ENCODE results near the gene FTSJ3. TPM values are rescaled to one million over a fixed set of nuclear protein-coding genes. Genes with fewer than 3 reads are reported as not detected.

FTSJ3 gene
- 55.8 and 64.2 TPM in 2 replicates for total RNA-seq (2016; rRNA removed; fragmentation: Illumina TruSeq; extraction: Trizol)
- total RNA-seq (2016; cell fraction: cytosol; rRNA removed; fragmentation: Illumina TruSeq; extraction: Trizol; ENCODE audit: low read depth), result 10.7 and 13.3 TPM in 2 replicates
- 51.6 and 62.8 TPM in 2 replicates for total RNA-seq (2016; cell fraction: insoluble cytoplasmic fraction; rRNA removed; fragmentation: Illumina TruSeq; extraction: Trizol)
- total RNA-seq (2016; cell fraction: membrane; rRNA removed; fragmentation: Illumina TruSeq; extraction: Trizol), result 14.6 and 17.3 TPM in 2 replicates
- 57.2 and 58.7 TPM in 2 replicates for total RNA-seq (2016; cell fraction: nucleus; rRNA removed; fragmentation: Illumina TruSeq; extraction: Trizol)
- 26.0 and 33.3 TPM in 2 replicates for polyA plus RNA-seq (2011; rRNA removed)
- 34.7 and 35.1 TPM in 2 replicates for polyA plus RNA-seq (2011; cell fraction: cytosol; rRNA removed)
- 50.8 and 55.2 TPM in 2 replicates for polyA plus RNA-seq (2011; cell fraction: nucleus; rRNA removed)
- polyA plus RNA-seq (2012), result 29.8 and 30.3 TPM in 2 replicates
- 4.3 and 4.9 TPM in 2 replicates for polyA plus RNA-seq (2016; cell fraction: cytosol; fragmentation: Illumina TruSeq; extraction: Trizol; ENCODE audit: low read depth)
- 43.6 and 49.4 TPM in 2 replicates for polyA plus RNA-seq (2016; cell fraction: insoluble cytoplasmic fraction; fragmentation: Illumina TruSeq; extraction: Trizol; ENCODE audit: low read depth)
- 6.8 and 10.2 TPM in 2 replicates for polyA plus RNA-seq (2016; cell fraction: membrane; fragmentation: Illumina TruSeq; extraction: Trizol; ENCODE audit: low read depth)
- polyA plus RNA-seq (2016; cell fraction: nucleus; fragmentation: Illumina TruSeq; extraction: Trizol; ENCODE audit: insufficient read depth, low read depth), result 88.3 and 89.9 TPM in 2 replicates
- polyA minus RNA-seq (2011; rRNA and poly(A)+ RNA removed; ENCODE audit: low replicate concordance), result 56.8 and 112 TPM in 2 replicates
- 19.9 and 23.5 TPM in 2 replicates for polyA minus RNA-seq (2011; cell fraction: cytosol; rRNA and poly(A)+ RNA removed)
- 74.9 and 77.7 TPM in 2 replicates for polyA minus RNA-seq (2011; cell fraction: nucleus; rRNA and poly(A)+ RNA removed)
- percentile 88 among the genes with signal in this experiment for Bru-seq, nascent RNA
- BruChase-seq, experiment 1, labeled RNA remaining after a 6-hour chase, result percentile 94 among the genes with signal in this experiment
- BruChase-seq, experiment 2, labeled RNA remaining after a 2-hour chase, result percentile 92 among the genes with signal in this experiment
- long read RNA-seq, experiment 1, transcript FTSJ3-201 (21 exons, 3,559 nt), result major isoform, 13 of 54 reads
- long read RNA-seq, experiment 1, partial matches to known transcripts, result 35 of 54 reads
- long read RNA-seq, experiment 1, other reads (novel, unspliced or antisense), result 6 of 54 reads
- long read RNA-seq, experiment 2, transcript FTSJ3-201 (21 exons, 3,559 nt), result major isoform, 7 of 114 reads
- long read RNA-seq, experiment 2, partial matches to known transcripts, result 93 of 114 reads
- long read RNA-seq, experiment 2, other reads (novel, unspliced or antisense), result 14 of 114 reads

DNA sequence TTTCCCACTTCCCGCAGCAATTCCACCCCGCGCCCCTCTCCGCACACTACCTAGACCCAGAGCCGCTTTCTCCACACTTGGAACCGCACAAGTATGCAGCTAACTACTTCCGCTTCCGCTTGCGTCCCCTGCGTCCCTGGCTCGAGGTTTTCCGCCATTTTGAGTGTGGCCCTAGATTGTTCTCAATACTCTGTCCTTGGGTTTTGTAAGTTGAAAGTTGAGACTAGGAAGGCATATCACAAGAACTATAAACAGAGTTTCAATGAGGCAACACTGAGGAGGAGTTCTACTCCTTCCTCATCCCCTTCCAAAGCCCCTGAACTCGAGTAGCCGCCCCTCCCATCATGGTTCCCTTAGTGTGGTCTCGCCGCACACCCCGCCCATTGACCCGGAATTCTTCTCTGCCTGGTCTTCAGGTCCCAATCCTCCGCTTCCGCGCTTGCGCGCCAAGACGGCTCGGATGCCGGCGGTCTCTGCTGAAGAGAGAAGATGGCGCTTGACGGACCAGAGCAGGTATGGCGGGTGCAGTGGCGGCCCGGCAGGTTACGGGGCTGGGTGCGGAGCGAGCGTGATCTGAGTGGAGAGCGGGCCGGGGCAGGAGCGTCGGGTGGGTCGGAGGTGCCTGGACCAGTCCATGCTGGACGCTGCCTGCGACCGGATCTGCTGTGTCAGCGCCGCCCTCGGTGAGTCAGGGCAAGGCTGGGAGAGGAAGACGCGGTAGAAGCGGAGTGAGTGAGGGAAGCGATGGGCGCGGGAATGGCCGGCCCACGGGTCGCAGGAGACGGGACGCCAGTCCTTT, at the start of gene FTSJ3, which contains the start of gene PSMC5:
Gene FTSJ3 (minus strand): TSS at position 662 of the 799 bp plus-strand sequence. CDS start 761 bp downstream, outside the sequence.
Gene PSMC5 (plus strand): TSS at position 430 of the 799 bp plus-strand sequence. CDS start 60 bp downstream, at position 490.
- intact Hi-C loops (cut with micrococcal nuclease; ENCODE audit: unreplicated experiment), result loop anchor here (1.0 to 5.0 kb wide), 4 partner anchors 14 to 86 kb away; partner anchors contain the start of genes CCDC47, DDX42 and STRADA
- Histone ChIP-seq H3K36me3 (replicated peaks in 1 of 2; ENCODE audit: control insufficient read depth in 1 of 2, insufficient read depth in 2 of 2, low read length in 2 of 2) (peaks cover 43 to 68% of the 10 kb centered on the region in 2 experiments), H4K20me1 (ENCODE audit: insufficient read depth, low read length) (no peaks in the 10 kb centered on the region), H3K27me3 (ENCODE audit: control insufficient read depth in 1 of 2, insufficient read depth in 2 of 2, low read length in 2 of 2) (no peaks in the 10 kb centered on the region; a peak in 1 of 5 replicates), H3K79me2 (ENCODE audit: insufficient read depth, low read length) (peaks cover 45% of the 10 kb centered on the region), H3K27ac (ENCODE audit: extremely low read length, insufficient read depth, low read length) (peak within 1 kb of the TSS; percentile 91), H3K4me2 (ENCODE audit: low read depth, low read length) (peak within 1 kb of the TSS; percentile 81), H3K9ac (ENCODE audit: insufficient read depth, low read depth, low read length) (peak within 1 kb of the TSS; percentile 86), H3K4me3 (replicated peaks in 1 of 3; ENCODE audit: insufficient read depth in 1 of 3, low read depth in 2 of 3, low read length in 3 of 3) (peak within 1 kb of the TSS; percentile 84 to 98 (median 95)), H2AFZ (ENCODE audit: low read length) (peak within 1 kb of the TSS; percentile 93), H3K9me3 (ENCODE audit: low read length) (no peaks in the 10 kb centered on the region), H3K4me1 (ENCODE audit: insufficient read depth, low read length) (peaks cover 31% of the 10 kb centered on the region)
- ChIA-PET CTCF (ENCODE audit: low intra/inter-chr PET ratio, low total read pairs) (no interaction called here), POLR2A (interaction anchor here (0.8 to 3.5 kb wide), 7 partner anchors 9 to 54 kb away, joined by 4 to 37 read pairs (median 10); partner anchors contain the start of genes CCDC47, DDX42 and SMARCD2)
- WGBS (ENCODE audit: low lambda C conversion rate), result under 1% methylated on average over 56 of the region's 58 CpGs
- no TSS peak for BruUV-seq (replicated peaks)
- DNase-seq (ENCODE audit: low spot score) (peak; percentile 95), ATAC-seq (peak; percentile 89), FAIRE-seq (peak; percentile 94)
- in situ Hi-C loops (cut with HindIII; ENCODE audit: extremely low pct_ligation_motif_present, low pct_unique_long_range_greater_than_20kb), result no loop called here
- TF ChIP-seq ISL2 (CRISPR knock-in tag; IDR thresholded peaks at IDR 0.05) (peak; percentile 74), NCOA5 (CRISPR knock-in tag; IDR thresholded peaks at IDR 0.05) (no peak), DMAP1 (CRISPR knock-in tag; IDR thresholded peaks at IDR 0.05) (peak; percentile 92), IRX3 (CRISPR knock-in tag; IDR thresholded peaks at IDR 0.05; ENCODE audit: borderline replicate concordance, low read depth) (no peak), FOXJ3 (CRISPR knock-in tag; IDR thresholded peaks at IDR 0.05; ENCODE audit: borderline replicate concordance) (no peak; the same call in 1 of the 2 replicates), ZNF609 (CRISPR knock-in tag; IDR thresholded peaks at IDR 0.05; ENCODE audit: borderline replicate concordance) (0 out of 2 replicates have a peak, but pooled peaks have one; percentile 65), TFDP1 (CRISPR knock-in tag; IDR thresholded peaks at IDR 0.05; ENCODE audit: borderline replicate concordance) (peak; percentile 74), ARNT2 (CRISPR knock-in tag; IDR thresholded peaks at IDR 0.05; ENCODE audit: low read depth) (peak; percentile 97), ETV5 (CRISPR knock-in tag; IDR thresholded peaks at IDR 0.05; ENCODE audit: borderline replicate concordance) (peak; percentile 94), KLF11 (CRISPR knock-in tag; IDR thresholded peaks at IDR 0.05) (peak; percentile 73; the same call in 1 of the 2 replicates), ZFP62 (CRISPR knock-in tag; IDR thresholded peaks at IDR 0.05) (no peak)

Measured in HepG2 (cell line).